Neural cell (in vitro differentiated cells): ENCODE data around the gene LRRC26. TPM values are rescaled to one million over a fixed set of nuclear protein-coding genes. Genes with fewer than 3 reads are reported as not detected.

Source experiments
- H2AFZ ChIP-seq: fragments of 200-600, 300-800 bp; sonication (generic), shearing (Covaris generic); 2 replicates; pipeline ENCODE4 v1.6.0; 2014; ENCODE audit warnings: low read depth, mild to moderate bottlenecking, antibody characterized with exemption, low read length, moderate library complexity
- H3F3A ChIP-seq: fragments of 200-600 bp; shearing (Covaris generic); 2 replicates; pipeline ENCODE4 v1.6.1; 2016; ENCODE audit warnings: mild to moderate bottlenecking, moderate library complexity, mixed read lengths, antibody characterized with exemption, low read length; ENCODE audit not compliant: insufficient read depth, poor library complexity, severe bottlenecking
- H3K27ac ChIP-seq: fragments of 200-600, 300-800 bp; sonication (generic), shearing (Covaris generic); 2 replicates; pipeline ENCODE4 v1.5.1; 2014; ENCODE audit warnings: mild to moderate bottlenecking, low read length, moderate library complexity
- H3K27me3 ChIP-seq: fragments of 300-800, 200-600 bp; sonication (generic), shearing (Covaris generic); 2 replicates; pipeline ENCODE4 v1.6.0; 2014; ENCODE audit warnings: mild to moderate bottlenecking, low read depth, low read length, moderate library complexity; ENCODE audit not compliant: insufficient read depth
- H3K36me3 ChIP-seq: fragments of 300-800, 200-600 bp; sonication (generic), shearing (Covaris generic); 2 replicates; pipeline ENCODE4 v1.5.1; 2014; ENCODE audit warnings: mild to moderate bottlenecking, antibody characterized with exemption, low read length, moderate library complexity; ENCODE audit not compliant: insufficient read depth
- H3K4me2 ChIP-seq: fragments of 300-800, 200-600 bp; sonication (generic), shearing (Covaris generic); 2 replicates; pipeline ENCODE4 v1.6.0; 2014; ENCODE audit warnings: mild to moderate bottlenecking, low read length
- H3K4me3 ChIP-seq: fragments of 300-800, 200-600 bp; sonication (generic), shearing (Covaris generic); 2 replicates; pipeline ENCODE4 v1.5.1; 2014; ENCODE audit warnings: mild to moderate bottlenecking, low read length, moderate library complexity
- H3K79me2 ChIP-seq: fragments of 200-600 bp; shearing (Covaris generic); replicated peaks from 2 replicates; pipeline ENCODE4 v1.6.0; 2014; ENCODE audit warnings: mild to moderate bottlenecking, low read length, moderate library complexity; ENCODE audit not compliant: insufficient read depth
- H3K9ac ChIP-seq: fragments of 300-800, 200-600 bp; sonication (generic), shearing (Covaris generic); 2 replicates; pipeline ENCODE4 v1.6.1; 2016; ENCODE audit warnings: mild to moderate bottlenecking, low read length, mixed read lengths
- H3K9me2 ChIP-seq: fragments of 200-600 bp; shearing (Covaris generic); 2 replicates; pipeline ENCODE4 v1.6.1; 2016; ENCODE audit warnings: mild to moderate bottlenecking, low read length, mixed read lengths; ENCODE audit not compliant: insufficient read depth
- H3K9me3 ChIP-seq: fragments of 200-600, 300-800 bp; sonication (generic), shearing (Covaris generic); 2 replicates; pipeline ENCODE4 v1.6.1; 2016; ENCODE audit warnings: mild to moderate bottlenecking, mixed run types, low read length, moderate library complexity, mixed read lengths
- H4K20me1 ChIP-seq: fragments of 200-600 bp; shearing (Covaris generic); 2 replicates; pipeline ENCODE4 v1.6.1; 2016; ENCODE audit warnings: mild to moderate bottlenecking, mixed run types; ENCODE audit not compliant: insufficient read depth
- MXI1 ChIP-seq: fragments of 450-650 bp; conservative IDR thresholded peaks from 2 replicates; pipeline ENCODE4 v1.6.1; 2014; ENCODE audit warnings: antibody characterized with exemption, mild to moderate bottlenecking; ENCODE audit not compliant: poor library complexity, severe bottlenecking
- POLR2AphosphoS5 ChIP-seq: IDR thresholded peaks from 2 replicates; pipeline ENCODE4 v1.6.1; 2012
- SMC3 ChIP-seq: fragments of 450-650 bp; conservative IDR thresholded peaks from 2 replicates; pipeline ENCODE4 v1.6.1; 2014; ENCODE audit warnings: antibody characterized with exemption, mild to moderate bottlenecking, moderate library complexity; ENCODE audit not compliant: poor library complexity
- TAF1 ChIP-seq: IDR thresholded peaks from 2 replicates; pipeline ENCODE4 v1.6.1; 2012; ENCODE audit warnings: low read depth
- polyA plus RNA-seq: library from polyadenylated mRNA; depleted of rRNA; stranded (reverse); fragments of >200 nt; gene quantifications from 2 replicates; pipeline ENCODE4 v1.2.3, GENCODE V29; 2014
- TF ChIP-seq, protein P1 (sequence below): fragments of 450-650 bp; IDR thresholded peaks from 2 replicates; pipeline ENCODE4 v1.5.1; 2014; ENCODE audit warnings: antibody characterized with exemption, mild to moderate bottlenecking, moderate library complexity; ENCODE audit not compliant: poor library complexity, severe bottlenecking
- TF ChIP-seq, protein P2 (sequence below): IDR thresholded peaks from 2 replicates; pipeline ENCODE4 v1.6.1; 2012; ENCODE audit warnings: borderline replicate concordance

Gene LRRC26
- polyA plus RNA-seq, 1 donor from 2014 or later: 2.2 TPM

DNA sequence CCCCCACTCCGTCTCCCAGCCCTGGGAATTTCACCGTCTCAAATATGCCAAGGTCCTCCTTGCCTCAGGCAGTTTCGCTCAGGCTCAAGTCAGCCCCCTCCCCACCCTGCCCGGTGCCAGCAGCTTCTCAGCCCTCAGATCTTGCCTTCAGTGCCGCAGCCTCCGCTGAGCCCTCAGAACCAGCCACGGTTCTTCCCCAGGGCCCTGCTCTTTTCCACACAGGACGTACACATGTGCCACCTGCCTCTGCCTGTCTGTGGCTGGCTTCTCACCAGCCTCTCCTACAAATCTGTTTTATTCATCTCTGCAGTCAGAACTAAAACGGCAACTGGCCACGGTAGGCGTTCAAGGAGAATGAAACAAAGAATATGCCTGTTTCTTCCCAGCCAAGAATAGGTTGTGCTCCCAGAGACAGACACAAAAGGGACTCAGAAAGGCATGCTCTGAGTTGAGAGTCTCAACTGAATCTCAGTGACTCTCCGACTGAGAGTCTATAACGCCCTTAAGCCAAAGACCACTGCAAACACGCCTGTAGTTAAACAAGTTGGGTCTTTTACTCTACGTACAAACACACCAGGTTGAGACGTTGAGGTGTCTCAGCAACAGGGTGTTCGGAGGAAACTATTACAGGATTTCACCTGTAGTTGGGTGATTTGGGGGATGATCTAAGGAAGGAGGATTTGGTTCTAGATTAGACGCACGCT, 41.5 kb downstream of the LRRC26 start:
- Histone ChIP-seq H3K4me3 (peak overlapping the region; percentile 95), H3K4me2 (peak overlapping the region; percentile 79), H3K27me3 (no peaks in the 10 kb centered on the region), H3K9me2 (no peaks in the 10 kb centered on the region), H3K36me3 (no peaks in the 10 kb centered on the region), H2AFZ (no peak overlapping the region), H3K9me3 (no peaks in the 10 kb centered on the region), H3K79me2 (peaks cover 19% of the 10 kb centered on the region), H3K9ac (peak overlapping the region; percentile 87), H4K20me1 (no peaks in the 10 kb centered on the region), H3F3A (no peaks in the 10 kb centered on the region), H3K27ac (peak overlapping the region; percentile 85)
- TF ChIP-seq MXI1: no peak
- TF ChIP-seq, protein P1, sequence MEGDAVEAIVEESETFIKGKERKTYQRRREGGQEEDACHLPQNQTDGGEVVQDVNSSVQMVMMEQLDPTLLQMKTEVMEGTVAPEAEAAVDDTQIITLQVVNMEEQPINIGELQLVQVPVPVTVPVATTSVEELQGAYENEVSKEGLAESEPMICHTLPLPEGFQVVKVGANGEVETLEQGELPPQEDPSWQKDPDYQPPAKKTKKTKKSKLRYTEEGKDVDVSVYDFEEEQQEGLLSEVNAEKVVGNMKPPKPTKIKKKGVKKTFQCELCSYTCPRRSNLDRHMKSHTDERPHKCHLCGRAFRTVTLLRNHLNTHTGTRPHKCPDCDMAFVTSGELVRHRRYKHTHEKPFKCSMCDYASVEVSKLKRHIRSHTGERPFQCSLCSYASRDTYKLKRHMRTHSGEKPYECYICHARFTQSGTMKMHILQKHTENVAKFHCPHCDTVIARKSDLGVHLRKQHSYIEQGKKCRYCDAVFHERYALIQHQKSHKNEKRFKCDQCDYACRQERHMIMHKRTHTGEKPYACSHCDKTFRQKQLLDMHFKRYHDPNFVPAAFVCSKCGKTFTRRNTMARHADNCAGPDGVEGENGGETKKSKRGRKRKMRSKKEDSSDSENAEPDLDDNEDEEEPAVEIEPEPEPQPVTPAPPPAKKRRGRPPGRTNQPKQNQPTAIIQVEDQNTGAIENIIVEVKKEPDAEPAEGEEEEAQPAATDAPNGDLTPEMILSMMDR: no peak

DNA sequence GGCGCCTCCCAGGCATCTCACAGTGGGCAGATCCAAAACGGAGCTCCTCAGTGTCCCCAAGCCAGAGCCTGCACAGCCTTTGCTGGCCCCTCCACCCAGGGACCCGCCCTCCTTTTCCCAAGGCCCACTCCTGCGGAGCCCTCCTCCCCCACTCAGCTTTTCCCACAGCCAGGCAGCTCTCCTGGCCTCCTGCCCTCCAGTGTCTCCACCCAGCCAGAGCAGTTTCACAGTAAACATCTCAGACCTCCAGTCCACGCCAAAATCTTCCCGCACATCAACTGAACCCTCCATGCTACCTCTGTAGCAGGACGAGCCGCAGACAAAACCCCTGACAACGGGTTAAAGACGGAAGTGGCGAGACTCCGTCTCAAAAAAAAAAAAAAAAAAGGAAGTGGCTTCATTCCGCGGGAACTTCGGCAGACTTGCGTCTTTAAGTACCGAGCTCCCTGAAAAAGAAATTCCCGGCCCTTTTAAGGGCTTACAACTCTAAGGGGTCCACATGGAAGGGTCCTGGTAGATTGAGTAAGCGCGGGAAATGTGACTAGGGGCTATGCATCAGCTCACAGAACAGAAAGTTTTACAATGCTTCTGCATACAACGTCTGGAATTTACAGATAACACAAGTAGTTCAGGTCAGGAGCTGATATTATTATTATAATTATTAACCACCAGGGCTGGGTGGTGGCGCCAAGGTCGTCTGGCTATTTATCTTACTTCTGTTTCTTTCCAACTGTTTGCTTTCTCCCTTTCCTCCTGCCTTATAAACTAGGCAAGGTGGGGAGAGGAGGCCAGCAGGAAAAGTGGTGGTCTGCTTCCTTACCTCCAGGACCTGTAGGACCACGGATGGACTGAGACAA, 42.3 kb downstream of the LRRC26 start:
- H3K4me3 ChIP-seq: peak overlapping the region; percentile 95
- no peaks in the 10 kb centered on the region for H3K9me2 ChIP-seq
- no peak overlapping the region for H3K27ac ChIP-seq
- no peaks in the 10 kb centered on the region for H4K20me1 ChIP-seq
- H3F3A ChIP-seq: no peaks in the 10 kb centered on the region
- no peaks in the 10 kb centered on the region for H3K9me3 ChIP-seq
- TF ChIP-seq, protein P2, sequence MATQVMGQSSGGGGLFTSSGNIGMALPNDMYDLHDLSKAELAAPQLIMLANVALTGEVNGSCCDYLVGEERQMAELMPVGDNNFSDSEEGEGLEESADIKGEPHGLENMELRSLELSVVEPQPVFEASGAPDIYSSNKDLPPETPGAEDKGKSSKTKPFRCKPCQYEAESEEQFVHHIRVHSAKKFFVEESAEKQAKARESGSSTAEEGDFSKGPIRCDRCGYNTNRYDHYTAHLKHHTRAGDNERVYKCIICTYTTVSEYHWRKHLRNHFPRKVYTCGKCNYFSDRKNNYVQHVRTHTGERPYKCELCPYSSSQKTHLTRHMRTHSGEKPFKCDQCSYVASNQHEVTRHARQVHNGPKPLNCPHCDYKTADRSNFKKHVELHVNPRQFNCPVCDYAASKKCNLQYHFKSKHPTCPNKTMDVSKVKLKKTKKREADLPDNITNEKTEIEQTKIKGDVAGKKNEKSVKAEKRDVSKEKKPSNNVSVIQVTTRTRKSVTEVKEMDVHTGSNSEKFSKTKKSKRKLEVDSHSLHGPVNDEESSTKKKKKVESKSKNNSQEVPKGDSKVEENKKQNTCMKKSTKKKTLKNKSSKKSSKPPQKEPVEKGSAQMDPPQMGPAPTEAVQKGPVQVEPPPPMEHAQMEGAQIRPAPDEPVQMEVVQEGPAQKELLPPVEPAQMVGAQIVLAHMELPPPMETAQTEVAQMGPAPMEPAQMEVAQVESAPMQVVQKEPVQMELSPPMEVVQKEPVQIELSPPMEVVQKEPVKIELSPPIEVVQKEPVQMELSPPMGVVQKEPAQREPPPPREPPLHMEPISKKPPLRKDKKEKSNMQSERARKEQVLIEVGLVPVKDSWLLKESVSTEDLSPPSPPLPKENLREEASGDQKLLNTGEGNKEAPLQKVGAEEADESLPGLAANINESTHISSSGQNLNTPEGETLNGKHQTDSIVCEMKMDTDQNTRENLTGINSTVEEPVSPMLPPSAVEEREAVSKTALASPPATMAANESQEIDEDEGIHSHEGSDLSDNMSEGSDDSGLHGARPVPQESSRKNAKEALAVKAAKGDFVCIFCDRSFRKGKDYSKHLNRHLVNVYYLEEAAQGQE: no peak
- TF ChIP-seq, protein P1: no peak
- no peak for TF ChIP-seq POLR2AphosphoS5
- TF ChIP-seq MXI1: no peak
- TF ChIP-seq TAF1: no peak
- no peak for TF ChIP-seq SMC3
- peaks cover 19% of the 10 kb centered on the region for H3K79me2 ChIP-seq
- H3K4me2 ChIP-seq: no peak overlapping the region
- no peak overlapping the region for H2AFZ ChIP-seq
- no peak overlapping the region for H3K9ac ChIP-seq
- H3K36me3 ChIP-seq: no peaks in the 10 kb centered on the region
- H3K27me3 ChIP-seq: no peaks in the 10 kb centered on the region
